ENCODE results near the gene PLIN1. TPM values are rescaled to one million over a fixed set of nuclear protein-coding genes. Genes with fewer than 3 reads are reported as not detected.

The PLIN1 gene
- total and polyA plus RNA-seq, 5 donors from 2014 or later: not detected

- Mint-ChIP-seq H3K9me3 (peaks cover 0 to 2% (median 0%) of the 10 kb centered on the region in 7 donors), H3K36me3 (no peaks in the 10 kb centered on the region), H3K4me3 (no peak overlapping the region), H3K27ac (no peak overlapping the region), H3K4me1 (peaks cover 0 to 5% (median 2%) of the 10 kb centered on the region in 4 donors), H3K27me3 (peaks cover 46% of the 10 kb centered on the region)
- peaks cover 7% of the 10 kb centered on the region for H3K27me3 ChIP-seq (ENCODE audit: control insufficient read depth, insufficient read depth, low read length)
- H3K4me3 ChIP-seq (ENCODE audit: low read depth, low read length): no peak overlapping the region
- no peaks in the 10 kb centered on the region for H3K36me3 ChIP-seq (ENCODE audit: control insufficient read depth, insufficient read depth, low read length)
- DNase-seq (no peak), ATAC-seq (ENCODE audit: low read depth in 2 of 2) (no peak)
- H3K4me1 ChIP-seq (ENCODE audit: control insufficient read depth, insufficient read depth, low read length, poor library complexity, severe bottlenecking): no peaks in the 10 kb centered on the region
- H3K9me3 ChIP-seq (ENCODE audit: control insufficient read depth in 2 of 2, low read length in 2 of 2): no peaks in the 10 kb centered on the region
- no peak overlapping the region for H3K27ac ChIP-seq (ENCODE audit: insufficient read depth, low read length, poor library complexity, severe bottlenecking)
Measured at GRCh38 chr15:89666184-89666857, 12.8 kb downstream of the PLIN1 start.

- H3K4me1 Mint-ChIP-seq: peaks cover 0 to 4% (median 1%) of the 10 kb centered on the region in 4 donors
- peaks cover 54% of the 10 kb centered on the region for H3K27me3 Mint-ChIP-seq
- Histone ChIP-seq H3K4me3 (ENCODE audit: low read depth, low read length) (no peak overlapping the region), H3K36me3 (ENCODE audit: control insufficient read depth, insufficient read depth, low read length) (no peaks in the 10 kb centered on the region), H3K27ac (ENCODE audit: insufficient read depth, low read length, poor library complexity, severe bottlenecking) (no peak overlapping the region), H3K9me3 (ENCODE audit: control insufficient read depth in 2 of 2, low read length in 2 of 2) (no peaks in the 10 kb centered on the region), H3K4me1 (ENCODE audit: control insufficient read depth, insufficient read depth, low read length, poor library complexity, severe bottlenecking) (no peaks in the 10 kb centered on the region), H3K27me3 (ENCODE audit: control insufficient read depth, insufficient read depth, low read length) (peaks cover 8% of the 10 kb centered on the region)
- DNase-seq (no peak), ATAC-seq (ENCODE audit: low read depth in 2 of 2) (no peak)
- H3K36me3 Mint-ChIP-seq: no peaks in the 10 kb centered on the region
- no peak overlapping the region for H3K4me3 Mint-ChIP-seq
- H3K27ac Mint-ChIP-seq: no peak overlapping the region
- peaks cover 0 to 2% (median 0%) of the 10 kb centered on the region in 7 donors for H3K9me3 Mint-ChIP-seq
Measured at GRCh38 chr15:89665449-89666181, 13.6 kb downstream of the PLIN1 start.

GRCh38 chr15:89664441-89665350 is 14.5 kb downstream of the PLIN1 start:
- no peak overlapping the region for H3K27ac ChIP-seq (ENCODE audit: insufficient read depth, low read length, poor library complexity, severe bottlenecking)
- Mint-ChIP-seq H3K4me3 (peak overlapping the region in 3 of 4 donors; percentile 21 to 48 (median 22)), H3K4me1 (peaks cover 0 to 4% (median 0%) of the 10 kb centered on the region in 4 donors), H3K9me3 (peaks cover 0 to under 1% (median 0%) of the 10 kb centered on the region in 7 donors), H3K27ac (no peak overlapping the region), H3K36me3 (no peaks in the 10 kb centered on the region), H3K27me3 (peaks cover 52% of the 10 kb centered on the region)
- H3K9me3 ChIP-seq (ENCODE audit: control insufficient read depth in 2 of 2, low read length in 2 of 2): no peaks in the 10 kb centered on the region
- H3K4me3 ChIP-seq (ENCODE audit: low read depth, low read length): no peak overlapping the region
- no peaks in the 10 kb centered on the region for H3K36me3 ChIP-seq (ENCODE audit: control insufficient read depth, insufficient read depth, low read length)
- peaks cover 12% of the 10 kb centered on the region for H3K27me3 ChIP-seq (ENCODE audit: control insufficient read depth, insufficient read depth, low read length)
- no peak for ATAC-seq (ENCODE audit: low read depth in 2 of 2)
- no peaks in the 10 kb centered on the region for H3K4me1 ChIP-seq (ENCODE audit: control insufficient read depth, insufficient read depth, low read length, poor library complexity, severe bottlenecking)
- DNase-seq: no peak

GRCh38 chr15:89662893-89663626 is 16.1 kb downstream of the PLIN1 start:
- Mint-ChIP-seq H3K27ac (peak overlapping the region in 1 of 3 donors; percentile 53), H3K36me3 (no peaks in the 10 kb centered on the region), H3K9me3 (no peaks in the 10 kb centered on the region), H3K27me3 (peaks cover 63% of the 10 kb centered on the region), H3K4me1 (peaks cover 0 to 4% (median 0%) of the 10 kb centered on the region in 4 donors), H3K4me3 (no peak overlapping the region)
- no peak for DNase-seq
- no peak for ATAC-seq (ENCODE audit: low read depth in 2 of 2)
- Histone ChIP-seq H3K4me3 (ENCODE audit: low read depth, low read length) (no peak overlapping the region), H3K36me3 (ENCODE audit: control insufficient read depth, insufficient read depth, low read length) (no peaks in the 10 kb centered on the region), H3K27me3 (ENCODE audit: control insufficient read depth, insufficient read depth, low read length) (peaks cover 12% of the 10 kb centered on the region), H3K4me1 (ENCODE audit: control insufficient read depth, insufficient read depth, low read length, poor library complexity, severe bottlenecking) (no peaks in the 10 kb centered on the region), H3K27ac (ENCODE audit: insufficient read depth, low read length, poor library complexity, severe bottlenecking) (no peak overlapping the region), H3K9me3 (ENCODE audit: control insufficient read depth in 2 of 2, low read length in 2 of 2) (no peaks in the 10 kb centered on the region)

GRCh38 chr15:89660556-89660955 is 18.6 kb downstream of the PLIN1 start:
- H3K27me3 ChIP-seq (ENCODE audit: control insufficient read depth, insufficient read depth, low read length): peaks cover 25% of the 10 kb centered on the region
- no peaks in the 10 kb centered on the region for H3K4me1 ChIP-seq (ENCODE audit: control insufficient read depth, insufficient read depth, low read length, poor library complexity, severe bottlenecking)
- H3K4me3 ChIP-seq (ENCODE audit: low read depth, low read length): no peak overlapping the region
- H3K9me3 ChIP-seq (ENCODE audit: control insufficient read depth in 2 of 2, low read length in 2 of 2): no peaks in the 10 kb centered on the region
- no peaks in the 10 kb centered on the region for H3K36me3 ChIP-seq (ENCODE audit: control insufficient read depth, insufficient read depth, low read length)
- Mint-ChIP-seq H3K27me3 (peaks cover 72% of the 10 kb centered on the region), H3K36me3 (no peaks in the 10 kb centered on the region), H3K27ac (no peak overlapping the region), H3K4me1 (peaks cover 0 to 8% (median 4%) of the 10 kb centered on the region in 4 donors), H3K9me3 (no peaks in the 10 kb centered on the region), H3K4me3 (no peak overlapping the region)
- ATAC-seq (ENCODE audit: low read depth in 2 of 2) (no peak), DNase-seq (no peak)
- H3K27ac ChIP-seq (ENCODE audit: insufficient read depth, low read length, poor library complexity, severe bottlenecking): no peak overlapping the region

GRCh38 chr15:89659295-89659694 is 19.9 kb downstream of the PLIN1 start:
- Histone ChIP-seq H3K27me3 (ENCODE audit: control insufficient read depth, insufficient read depth, low read length) (peaks cover 19% of the 10 kb centered on the region), H3K36me3 (ENCODE audit: control insufficient read depth, insufficient read depth, low read length) (no peaks in the 10 kb centered on the region), H3K4me3 (ENCODE audit: low read depth, low read length) (no peak overlapping the region), H3K9me3 (ENCODE audit: control insufficient read depth in 2 of 2, low read length in 2 of 2) (no peaks in the 10 kb centered on the region), H3K4me1 (ENCODE audit: control insufficient read depth, insufficient read depth, low read length, poor library complexity, severe bottlenecking) (peaks cover 11% of the 10 kb centered on the region), H3K27ac (ENCODE audit: insufficient read depth, low read length, poor library complexity, severe bottlenecking) (no peak overlapping the region)
- Mint-ChIP-seq H3K9me3 (no peaks in the 10 kb centered on the region), H3K4me1 (peaks cover 0 to 10% (median 6%) of the 10 kb centered on the region in 4 donors), H3K27me3 (peaks cover 70% of the 10 kb centered on the region), H3K4me3 (no peak overlapping the region), H3K27ac (no peak overlapping the region), H3K36me3 (no peaks in the 10 kb centered on the region)
- DNase-seq (no peak), ATAC-seq (ENCODE audit: low read depth in 2 of 2) (no peak)

- Histone ChIP-seq H3K36me3 (ENCODE audit: control insufficient read depth, insufficient read depth, low read length) (no peaks in the 10 kb centered on the region), H3K9me3 (ENCODE audit: control insufficient read depth in 2 of 2, low read length in 2 of 2) (no peaks in the 10 kb centered on the region), H3K27me3 (ENCODE audit: control insufficient read depth, insufficient read depth, low read length) (peaks cover 20% of the 10 kb centered on the region), H3K4me3 (ENCODE audit: low read depth, low read length) (no peak overlapping the region), H3K27ac (ENCODE audit: insufficient read depth, low read length, poor library complexity, severe bottlenecking) (no peak overlapping the region), H3K4me1 (ENCODE audit: control insufficient read depth, insufficient read depth, low read length, poor library complexity, severe bottlenecking) (peaks cover 11% of the 10 kb centered on the region)
- ATAC-seq (ENCODE audit: low read depth in 2 of 2) (no peak), DNase-seq (no peak)
- H3K27me3 Mint-ChIP-seq: peaks cover 80% of the 10 kb centered on the region
- H3K9me3 Mint-ChIP-seq: no peaks in the 10 kb centered on the region
- H3K4me3 Mint-ChIP-seq: no peak overlapping the region
- H3K27ac Mint-ChIP-seq: no peak overlapping the region
- H3K4me1 Mint-ChIP-seq: peaks cover 0 to 12% (median 7%) of the 10 kb centered on the region in 4 donors
- H3K36me3 Mint-ChIP-seq: no peaks in the 10 kb centered on the region
Measured at GRCh38 chr15:89657686-89658200, 21.4 kb downstream of the PLIN1 start.
